GM12801 (cell line): ENCODE measurements around the gene ACOX3.

Experiments used
- TF ChIP-seq, protein P1 (sequence below): IDR thresholded peaks from one replicate; pipeline ENCODE4 v1.5.1; 2011; ENCODE audit warnings: control low read depth; ENCODE audit not compliant: insufficient read length; ENCODE audit errors: extremely low read depth

Gene ACOX3

DNA sequence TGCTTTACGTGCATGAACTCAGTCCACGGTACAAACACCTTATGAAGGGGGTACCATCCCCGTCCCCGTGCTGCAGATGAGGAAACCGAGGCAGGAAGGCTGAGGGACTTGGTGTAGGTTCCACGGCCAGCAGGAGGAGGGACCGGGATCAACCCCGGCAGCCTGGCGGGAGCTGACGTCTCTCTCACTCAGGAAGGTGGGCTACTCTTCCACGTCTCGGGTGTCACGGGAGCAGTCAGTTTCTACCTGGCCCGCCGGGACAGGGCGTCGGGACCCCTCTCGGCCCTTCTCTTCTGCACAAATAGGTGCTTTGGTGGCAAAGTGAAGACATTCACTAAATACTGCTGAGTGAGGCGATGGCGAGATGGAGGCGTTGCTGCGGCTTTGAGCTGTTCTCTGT lies 53.3 kb downstream of the ACOX3 start:
- TF ChIP-seq, protein P1, sequence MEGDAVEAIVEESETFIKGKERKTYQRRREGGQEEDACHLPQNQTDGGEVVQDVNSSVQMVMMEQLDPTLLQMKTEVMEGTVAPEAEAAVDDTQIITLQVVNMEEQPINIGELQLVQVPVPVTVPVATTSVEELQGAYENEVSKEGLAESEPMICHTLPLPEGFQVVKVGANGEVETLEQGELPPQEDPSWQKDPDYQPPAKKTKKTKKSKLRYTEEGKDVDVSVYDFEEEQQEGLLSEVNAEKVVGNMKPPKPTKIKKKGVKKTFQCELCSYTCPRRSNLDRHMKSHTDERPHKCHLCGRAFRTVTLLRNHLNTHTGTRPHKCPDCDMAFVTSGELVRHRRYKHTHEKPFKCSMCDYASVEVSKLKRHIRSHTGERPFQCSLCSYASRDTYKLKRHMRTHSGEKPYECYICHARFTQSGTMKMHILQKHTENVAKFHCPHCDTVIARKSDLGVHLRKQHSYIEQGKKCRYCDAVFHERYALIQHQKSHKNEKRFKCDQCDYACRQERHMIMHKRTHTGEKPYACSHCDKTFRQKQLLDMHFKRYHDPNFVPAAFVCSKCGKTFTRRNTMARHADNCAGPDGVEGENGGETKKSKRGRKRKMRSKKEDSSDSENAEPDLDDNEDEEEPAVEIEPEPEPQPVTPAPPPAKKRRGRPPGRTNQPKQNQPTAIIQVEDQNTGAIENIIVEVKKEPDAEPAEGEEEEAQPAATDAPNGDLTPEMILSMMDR: no peak

DNA sequence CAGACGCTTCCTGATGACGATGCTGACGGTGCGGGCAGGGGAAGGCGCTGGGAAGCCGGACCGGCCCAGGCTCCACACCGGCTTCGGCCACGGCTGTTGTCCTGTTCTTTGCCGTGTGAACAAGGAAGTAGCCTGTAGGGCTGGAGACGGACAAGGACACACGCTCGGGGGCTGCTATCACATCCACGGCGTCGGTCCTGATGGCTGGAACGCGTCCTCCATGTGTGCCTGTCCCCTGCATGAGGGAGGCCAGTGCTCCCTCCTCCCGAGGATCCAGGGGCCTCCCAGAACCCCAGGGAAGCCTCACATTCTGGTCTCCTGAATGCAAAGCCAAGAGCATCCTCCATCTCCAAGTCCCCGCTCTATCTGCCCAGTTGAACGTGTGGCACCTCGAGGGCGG lies 53.8 kb downstream of the ACOX3 start:
- TF ChIP-seq, protein P1: no peak

DNA sequence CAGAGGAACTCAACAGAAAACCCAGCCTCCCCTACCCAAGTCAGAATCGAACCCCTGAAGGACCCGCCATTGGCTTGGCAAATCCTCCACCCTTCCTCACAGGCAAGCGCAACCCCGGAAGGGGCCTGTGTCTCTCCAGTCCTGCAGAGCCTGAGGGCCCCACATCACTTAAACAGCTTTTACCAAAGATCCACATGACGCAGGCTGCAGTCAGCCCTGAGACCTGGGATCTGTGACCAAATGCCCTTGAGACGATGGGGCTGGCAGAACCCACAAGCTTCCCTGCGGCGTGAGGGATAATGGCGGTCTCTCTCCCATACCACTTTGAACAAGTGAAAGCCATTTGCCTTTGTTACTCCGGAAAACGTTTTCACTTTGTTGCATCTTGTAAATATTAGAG lies 54.9 kb downstream of the ACOX3 start:
- TF ChIP-seq, protein P1: no peak

DNA sequence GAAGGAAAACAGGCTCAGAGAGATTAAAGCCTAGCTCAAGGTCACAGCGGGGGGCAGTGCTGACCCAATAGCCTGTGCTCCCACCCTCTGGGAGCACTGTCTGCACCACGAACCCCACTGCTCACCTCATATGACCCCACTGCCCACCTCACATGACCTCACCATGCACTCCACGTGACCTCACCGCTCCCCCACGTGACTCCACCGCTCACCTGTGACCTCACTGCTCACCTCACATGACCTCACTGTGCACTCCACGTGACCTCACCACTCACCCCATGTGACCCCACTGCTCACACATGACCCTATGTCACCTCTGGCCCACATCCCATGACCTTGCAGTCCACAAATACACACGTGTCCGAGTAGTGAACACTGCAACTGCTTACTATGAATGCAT lies 55.4 kb downstream of the ACOX3 start:
- TF ChIP-seq, protein P1: no peak

DNA sequence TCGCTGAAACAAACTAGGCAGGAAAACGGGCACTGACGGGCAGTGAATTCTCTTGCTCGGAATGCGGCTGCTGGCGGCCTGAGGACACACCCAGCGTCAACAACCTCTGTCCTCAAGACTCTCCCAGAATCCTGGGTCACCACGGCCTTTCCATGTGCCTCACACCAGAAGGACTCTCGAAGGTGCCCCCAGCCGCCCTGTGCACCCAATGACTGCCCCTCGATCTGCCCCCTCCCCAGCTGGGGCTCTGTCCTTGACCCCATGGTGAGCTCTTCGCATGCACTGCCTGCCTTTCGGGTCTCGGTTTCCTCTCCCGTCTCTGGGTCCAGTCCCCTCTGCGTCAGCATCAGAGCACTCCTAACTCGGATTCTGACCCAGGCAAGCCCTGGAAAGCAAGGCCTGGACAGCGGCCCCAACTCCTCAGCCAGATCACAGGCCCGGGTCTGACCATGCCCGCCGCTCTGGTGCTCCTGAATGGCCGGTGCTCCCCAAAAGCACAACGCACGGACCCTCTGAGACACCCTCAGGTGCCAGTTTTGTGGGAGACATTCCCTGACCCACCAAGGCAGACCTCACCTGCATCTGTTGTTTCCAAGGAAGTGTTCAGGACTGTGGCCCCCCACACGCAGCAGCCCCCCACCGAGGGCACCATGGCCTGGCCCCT lies 56.0 kb downstream of the ACOX3 start:
- TF ChIP-seq, protein P1: no peak

DNA sequence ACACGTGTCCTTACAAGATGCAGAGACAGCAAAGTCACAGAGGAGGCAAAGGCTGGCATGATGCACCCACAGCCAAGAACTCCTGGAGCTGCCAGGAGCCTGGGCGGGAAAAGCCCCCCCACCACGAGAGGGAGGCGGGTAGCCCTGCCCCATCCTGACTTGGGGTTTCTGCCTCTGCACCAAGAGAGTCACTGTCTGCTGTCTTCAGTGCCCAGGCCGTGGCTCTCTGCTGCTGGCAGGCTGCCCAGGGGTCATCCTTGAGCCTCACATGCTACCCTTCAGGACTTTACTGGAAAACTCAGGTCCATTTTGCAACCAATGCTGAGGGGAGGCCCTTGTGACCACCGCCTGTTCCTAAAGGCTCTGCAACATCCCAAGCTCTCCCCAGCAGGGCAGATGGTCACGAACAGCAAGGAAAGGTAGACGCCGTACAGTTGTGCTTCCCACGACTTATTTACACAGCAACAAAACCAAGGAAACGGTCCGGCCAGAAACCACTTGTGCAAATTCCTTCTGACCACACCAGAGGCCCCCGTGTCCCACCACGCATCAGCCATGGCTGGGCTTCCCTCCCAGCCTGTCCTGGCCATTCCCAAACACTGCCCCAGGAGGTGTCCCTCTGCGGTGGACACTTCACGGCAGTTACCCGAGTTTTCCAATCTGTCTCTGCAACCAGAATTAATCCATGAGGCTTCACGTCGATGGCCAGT lies 56.9 kb downstream of the ACOX3 start:
- TF ChIP-seq, protein P1: no peak

DNA sequence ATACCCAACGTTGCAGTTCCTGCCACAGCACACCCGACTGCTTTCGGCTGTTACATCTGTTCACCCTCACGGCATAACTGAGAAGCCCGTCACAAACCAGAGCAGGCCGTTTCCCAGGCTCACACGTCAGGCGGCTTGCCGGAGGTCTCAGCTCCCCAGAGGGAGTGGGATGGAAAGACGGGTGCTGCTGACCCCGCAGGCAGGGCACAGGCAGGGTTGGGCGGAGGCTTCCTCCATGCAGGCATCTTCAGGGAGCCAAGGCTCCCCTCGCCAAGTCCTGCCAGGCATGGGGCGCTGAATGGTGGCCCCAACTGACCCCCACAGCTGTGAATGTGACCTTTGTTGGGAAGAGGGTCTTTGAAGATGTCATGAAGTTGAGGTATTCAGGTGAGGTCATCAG lies 57.5 kb downstream of the ACOX3 start:
- TF ChIP-seq, protein P1: no peak
